ENCODE measurements around the gene HOXA4. TPM values are rescaled to one million over a fixed set of nuclear protein-coding genes. Genes with fewer than 3 reads are reported as not detected.

Gene HOXA4
- total RNA-seq, 1 donor from 2014 or later, result 2.1 TPM

GRCh38 chr7:27157702-27158431, 27.3 kb upstream of the HOXA4 start:
- intact Hi-C loops (cut with DNase I), result loop anchor here (5.0 kb wide), 1 partner anchor 1301 kb away; no protein-coding TSS in a partner anchor
- Histone ChIP-seq H3K4me1 (peaks cover 3 to 6% of the 10 kb centered on the region in 2 donors), H3K4me3 (no peak overlapping the region), H3K27me3 (no peaks in the 10 kb centered on the region), H3K36me3 (no peaks in the 10 kb centered on the region), H3K27ac (no peak overlapping the region), H3K9me3 (no peaks in the 10 kb centered on the region)
- DNase-seq (ENCODE audit: low spot score in 2 of 2), result peak in 1 of 2 donors; percentile 63
- TF ChIP-seq, protein P1, sequence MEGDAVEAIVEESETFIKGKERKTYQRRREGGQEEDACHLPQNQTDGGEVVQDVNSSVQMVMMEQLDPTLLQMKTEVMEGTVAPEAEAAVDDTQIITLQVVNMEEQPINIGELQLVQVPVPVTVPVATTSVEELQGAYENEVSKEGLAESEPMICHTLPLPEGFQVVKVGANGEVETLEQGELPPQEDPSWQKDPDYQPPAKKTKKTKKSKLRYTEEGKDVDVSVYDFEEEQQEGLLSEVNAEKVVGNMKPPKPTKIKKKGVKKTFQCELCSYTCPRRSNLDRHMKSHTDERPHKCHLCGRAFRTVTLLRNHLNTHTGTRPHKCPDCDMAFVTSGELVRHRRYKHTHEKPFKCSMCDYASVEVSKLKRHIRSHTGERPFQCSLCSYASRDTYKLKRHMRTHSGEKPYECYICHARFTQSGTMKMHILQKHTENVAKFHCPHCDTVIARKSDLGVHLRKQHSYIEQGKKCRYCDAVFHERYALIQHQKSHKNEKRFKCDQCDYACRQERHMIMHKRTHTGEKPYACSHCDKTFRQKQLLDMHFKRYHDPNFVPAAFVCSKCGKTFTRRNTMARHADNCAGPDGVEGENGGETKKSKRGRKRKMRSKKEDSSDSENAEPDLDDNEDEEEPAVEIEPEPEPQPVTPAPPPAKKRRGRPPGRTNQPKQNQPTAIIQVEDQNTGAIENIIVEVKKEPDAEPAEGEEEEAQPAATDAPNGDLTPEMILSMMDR (IDR thresholded peaks at IDR 0.05), result no peak

DNA sequence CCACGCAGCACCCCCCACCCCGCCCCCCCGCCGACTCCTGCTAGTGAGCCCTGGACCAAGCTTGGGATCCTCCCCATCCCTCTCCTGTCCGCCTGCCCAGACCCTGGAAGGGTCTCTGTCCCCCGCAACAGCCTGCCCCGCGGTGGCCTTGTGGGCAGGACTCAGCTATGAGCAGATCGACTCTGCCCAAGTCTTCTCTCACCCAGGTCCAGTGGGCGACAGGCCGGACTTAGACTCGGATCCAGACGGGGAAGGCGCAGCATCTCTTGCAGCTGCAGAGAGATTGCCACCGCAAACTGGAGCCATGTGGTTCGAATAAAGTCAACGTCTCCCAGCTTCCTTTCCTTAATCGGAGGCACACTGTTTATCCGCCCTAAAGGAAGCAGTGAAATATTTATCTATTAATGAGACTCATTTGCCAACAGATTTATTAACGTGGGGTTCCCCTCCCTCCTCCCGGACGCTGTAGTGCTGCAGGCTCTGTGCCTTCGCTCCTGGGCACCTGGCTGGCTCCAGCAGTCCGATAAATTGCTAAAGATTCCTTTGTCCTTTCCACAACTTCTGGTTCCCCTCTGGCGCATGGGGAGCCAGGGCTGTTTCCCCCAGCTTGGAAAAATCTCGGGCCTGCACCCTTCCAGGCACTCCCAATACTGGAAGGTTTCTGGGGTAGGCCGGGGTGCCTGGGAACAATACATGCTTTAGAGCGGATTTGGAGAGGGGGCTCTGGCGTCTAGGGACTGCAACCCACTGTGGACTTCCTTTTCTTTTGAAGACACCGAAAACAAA, 26.6 kb upstream of the HOXA4 start:
- peak overlapping the region; percentile 64 to 82 for H3K4me3 ChIP-seq
- H3K27me3 ChIP-seq, result no peaks in the 10 kb centered on the region
- H3K4me1 ChIP-seq, result peaks cover 3 to 11% of the 10 kb centered on the region in 2 donors
- intact Hi-C loops (cut with DNase I), result loop anchor here (5.0 kb wide), 1 partner anchor 1300 kb away; no protein-coding TSS in a partner anchor
- peak overlapping the region; percentile 68 to 73 for H3K27ac ChIP-seq
- H3K9me3 ChIP-seq, result no peaks in the 10 kb centered on the region
- TF ChIP-seq, protein P1 (IDR thresholded peaks at IDR 0.05), result no peak
- H3K36me3 ChIP-seq, result no peaks in the 10 kb centered on the region
- DNase-seq (ENCODE audit: low spot score in 2 of 2), result peak in 1 of 2 donors; percentile 64

- Histone ChIP-seq H3K9me3 (no peaks in the 10 kb centered on the region), H3K27me3 (no peaks in the 10 kb centered on the region), H3K4me3 (peak within 1 kb of the TSS; percentile 64 to 82), H3K27ac (peak within 1 kb of the TSS; percentile 68 to 73), H3K36me3 (no peaks in the 10 kb centered on the region), H3K4me1 (peaks cover 3 to 11% of the 10 kb centered on the region in 2 donors)
- intact Hi-C loops (cut with DNase I), result loop anchor here (5.0 kb wide), 1 partner anchor 1299 kb away; no protein-coding TSS in a partner anchor
- DNase-seq (ENCODE audit: low spot score in 2 of 2), result peak in 1 of 2 donors; percentile 80
- TF ChIP-seq, protein P1 (IDR thresholded peaks at IDR 0.05), result no peak
Observed at GRCh38 chr7:27156508-27156898, 25.9 kb upstream of the HOXA4 start, which contains the start of gene HOXA7. TSS of gene HOXA7 (minus strand) at chr7:27156675. CDS start at chr7:27156545, 130 bp downstream.

- Histone ChIP-seq H3K4me3 (peak overlapping the region; percentile 64 to 82), H3K36me3 (no peaks in the 10 kb centered on the region), H3K27ac (peak overlapping the region; percentile 68 to 73), H3K27me3 (no peaks in the 10 kb centered on the region), H3K9me3 (no peaks in the 10 kb centered on the region), H3K4me1 (peaks cover 3 to 15% of the 10 kb centered on the region in 2 donors)
- TF ChIP-seq, protein P1 (IDR thresholded peaks at IDR 0.05), result no peak
- peak in 1 of 2 donors; percentile 65 for DNase-seq (ENCODE audit: low spot score in 2 of 2)
- intact Hi-C loops (cut with DNase I), result loop anchor here (5.0 kb wide), 1 partner anchor 1299 kb away; no protein-coding TSS in a partner anchor
Observed at GRCh38 chr7:27155816-27156507, 25.4 kb upstream of the HOXA4 start.
